Natural killer cell (primary cell): Measurements from ENCODE around the gene OSR1. TPM values are rescaled to one million over a fixed set of nuclear protein-coding genes. Genes with fewer than 3 reads are reported as not detected.
"Not testable (repeated sequence)": the region's sequence is repeated elsewhere in the genome, so short reads cannot be mapped to it uniquely, and the experiment has no call there.

ENCODE experiments used
- ATAC-seq, 3 donors: fragments of 150-1000 bp in 2 of 3; fragments of 200-7000 bp in 1 of 3; cut with Tn5 transposase; 1 replicate in 1 of 3; 2 replicates in 2 of 3; pipeline ENCODE4 v1.10.0; 2021; ENCODE audit warnings: mild to moderate bottlenecking in 2 of 3, moderate library complexity in 2 of 3
- DNase-seq, 2 donors: peaks; one replicate each; pipeline versions ENCODE4 v3.0.0 to v3.0.0-alpha.2; 2013 to 2021; ENCODE audit warnings: mixed read lengths in 1 of 2
- H3K27ac ChIP-seq: one replicate; pipeline ENCODE4 v1.5.1; 2013; ENCODE audit warnings: mild to moderate bottlenecking, low read length
- H3K27me3 ChIP-seq: one replicate; pipeline ENCODE4 v1.6.1; 2013; ENCODE audit warnings: low read length; ENCODE audit not compliant: control insufficient read depth, insufficient read depth
- H3K36me3 ChIP-seq: one replicate; pipeline ENCODE4 v1.6.1; 2013; ENCODE audit warnings: low read length; ENCODE audit not compliant: control insufficient read depth, insufficient read depth
- H3K4me1 ChIP-seq: one replicate; pipeline ENCODE4 v1.6.1; 2013; ENCODE audit warnings: low read length; ENCODE audit not compliant: control insufficient read depth, insufficient read depth
- H3K4me3 ChIP-seq: one replicate; pipeline ENCODE4 v1.5.1; 2013; ENCODE audit warnings: low read length
- H3K9me3 ChIP-seq: one replicate; pipeline ENCODE4 v1.6.1; 2013; ENCODE audit warnings: low read length; ENCODE audit not compliant: control insufficient read depth, insufficient read depth
- H3K27ac Mint-ChIP-seq, 2 donors: one replicate each; pipeline ENCODE4 v1.8.0; 2022; ENCODE audit warnings: mild to moderate bottlenecking in 2 of 2, mixed read lengths in 2 of 2, moderate library complexity in 1 of 2
- H3K27me3 Mint-ChIP-seq, 2 donors: one replicate each; pipeline ENCODE4 v1.8.0; 2022; ENCODE audit warnings: low read depth in 2 of 2, mixed read lengths in 2 of 2
- H3K36me3 Mint-ChIP-seq: one replicate; pipeline ENCODE4 v1.8.0; 2022; ENCODE audit warnings: mixed read lengths
- H3K4me1 Mint-ChIP-seq, 2 donors: one replicate each; pipeline ENCODE4 v1.8.0; 2022; ENCODE audit warnings: mixed read lengths in 2 of 2
- H3K4me3 Mint-ChIP-seq: one replicate; pipeline ENCODE4 v1.8.0; 2022; ENCODE audit warnings: mild to moderate bottlenecking, moderate library complexity, mixed read lengths
- H3K9me3 Mint-ChIP-seq, 2 donors: one replicate each; pipeline ENCODE4 v1.8.0; 2022; ENCODE audit warnings: mixed read lengths in 2 of 2
- CTCF ChIP-seq: fragments of 200-600 bp; IDR thresholded peaks from one replicate; pipeline ENCODE4 v1.8.0; 2022; ENCODE audit warnings: antibody characterized with exemption
- WGBS: methylation state at CpG from one replicate; pipeline ENCODE4 v1.1.7; 2013; ENCODE audit warnings: missing lambda C conversion rate; ENCODE audit not compliant: insufficient coverage; 5-methylcytosine and 5-hydroxymethylcytosine counted together
- intact Hi-C: fragments of 100-400 bp; cut with micrococcal nuclease; formaldehyde crosslinking; loops from one replicate; pipeline ENCODE4 v1.14.2; 2022
- total RNA-seq, 4 donors: library from RNA; stranded (reverse); fragments of 120-200 nt in 1 of 4; gene quantifications; one replicate each; pipeline versions ENCODE4 v1.2.3 to v1.2.4, GENCODE V29; 2013 to 2022

OSR1 gene
- total RNA-seq, 3 donors from 2014 or later (not counting 1 experiment from before 2014, with no cell fraction given): not detected

- Histone ChIP-seq H3K27me3 (no peaks in the 10 kb centered on the region), H3K9me3 (no peaks in the 10 kb centered on the region), H3K4me3 (no peak overlapping the region), H3K27ac (no peak overlapping the region), H3K4me1 (no peaks in the 10 kb centered on the region), H3K36me3 (no peaks in the 10 kb centered on the region)
- ATAC-seq (no peak), DNase-seq (no peak)
- Mint-ChIP-seq H3K9me3 (peaks cover 0 to 4% of the 10 kb centered on the region in 2 donors), H3K36me3 (no peaks in the 10 kb centered on the region), H3K27me3 (no peaks in the 10 kb centered on the region), H3K27ac (no peak overlapping the region), H3K4me3 (no peak overlapping the region), H3K4me1 (no peaks in the 10 kb centered on the region)
- no peak for TF ChIP-seq CTCF
- intact Hi-C loops: no loop called here
- 27% methylated on average over 3 of the region's 3 CpGs for WGBS
These were observed 38.7 kb downstream of the OSR1 start for GRCh38 chr2:19319698-19320097.

- no peak overlapping the region for H3K27ac ChIP-seq
- no peaks in the 10 kb centered on the region for H3K9me3 ChIP-seq
- ATAC-seq (no peak), DNase-seq (no peak)
- 87% methylated on average over 3 of the region's 3 CpGs for WGBS
- no peaks in the 10 kb centered on the region for H3K36me3 ChIP-seq
- intact Hi-C loops: no loop called here
- Mint-ChIP-seq H3K27me3 (no peaks in the 10 kb centered on the region), H3K4me3 (no peak overlapping the region), H3K9me3 (peaks cover 0 to 4% of the 10 kb centered on the region in 2 donors), H3K27ac (no peak overlapping the region), H3K4me1 (no peaks in the 10 kb centered on the region), H3K36me3 (no peaks in the 10 kb centered on the region)
- H3K27me3 ChIP-seq: no peaks in the 10 kb centered on the region
- H3K4me3 ChIP-seq: no peak overlapping the region
- no peak for TF ChIP-seq CTCF
- H3K4me1 ChIP-seq: no peaks in the 10 kb centered on the region
These were observed 39.4 kb downstream of the OSR1 start for GRCh38 chr2:19319064-19319463.

- DNase-seq: no peak
- H3K27me3 ChIP-seq: no peaks in the 10 kb centered on the region
- no peaks in the 10 kb centered on the region for H3K4me1 Mint-ChIP-seq
- peaks cover 2 to 5% of the 10 kb centered on the region in 2 donors for H3K9me3 Mint-ChIP-seq
- H3K4me1 ChIP-seq: no peaks in the 10 kb centered on the region
- H3K9me3 ChIP-seq: no peaks in the 10 kb centered on the region
- H3K27ac ChIP-seq: no peak overlapping the region
- WGBS: 87% methylated on average over 6 of the region's 6 CpGs
- no peak for TF ChIP-seq CTCF
- H3K4me3 ChIP-seq: no peak overlapping the region
- H3K27me3 Mint-ChIP-seq: no peaks in the 10 kb centered on the region
- H3K4me3 Mint-ChIP-seq: no peak overlapping the region
- no peaks in the 10 kb centered on the region for H3K36me3 ChIP-seq
- H3K36me3 Mint-ChIP-seq: no peaks in the 10 kb centered on the region
- no peak for ATAC-seq
- intact Hi-C loops: no loop called here
- no peak overlapping the region for H3K27ac Mint-ChIP-seq
These were observed 44.9 kb downstream of the OSR1 start for GRCh38 chr2:19313553-19313952.

- intact Hi-C loops: no loop called here
- no peak for ATAC-seq
- Mint-ChIP-seq H3K27ac (no peak overlapping the region), H3K36me3 (no peaks in the 10 kb centered on the region), H3K4me3 (no peak overlapping the region), H3K9me3 (peaks cover 3 to 6% of the 10 kb centered on the region in 2 donors), H3K4me1 (no peaks in the 10 kb centered on the region), H3K27me3 (no peaks in the 10 kb centered on the region)
- no peak for DNase-seq
- Histone ChIP-seq H3K4me3 (no peak overlapping the region), H3K27me3 (no peaks in the 10 kb centered on the region), H3K9me3 (no peaks in the 10 kb centered on the region), H3K27ac (no peak overlapping the region), H3K36me3 (no peaks in the 10 kb centered on the region), H3K4me1 (no peaks in the 10 kb centered on the region)
- no peak for TF ChIP-seq CTCF
These were observed 45.5 kb downstream of the OSR1 start for GRCh38 chr2:19312949-19313348.

GRCh38 chr2:19306065-19306464 is 52.4 kb downstream of the OSR1 start:
- H3K36me3 Mint-ChIP-seq, H3K4me3 ChIP-seq, H3K27me3 ChIP-seq, H3K4me1 Mint-ChIP-seq, ATAC-seq, H3K27ac ChIP-seq, H3K36me3 ChIP-seq, DNase-seq, H3K4me1 ChIP-seq, intact Hi-C loops, H3K9me3 ChIP-seq, H3K4me3 Mint-ChIP-seq, H3K27ac Mint-ChIP-seq, H3K9me3 Mint-ChIP-seq, H3K27me3 Mint-ChIP-seq: not testable (repeated sequence)
- 92% methylated on average over 15 of the region's 18 CpGs for WGBS
